Activated T-cell treated with anti-CD3 and anti-CD28 coated beads, Interleukin-2, amount 50 U/mL, for 1 hour (primary cell): ENCODE results near the gene SHC3.

Experiments
- DNase-seq: peaks from one replicate; pipeline ENCODE4 v3.0.0-alpha.2; 2020

SHC3 gene

DNA sequence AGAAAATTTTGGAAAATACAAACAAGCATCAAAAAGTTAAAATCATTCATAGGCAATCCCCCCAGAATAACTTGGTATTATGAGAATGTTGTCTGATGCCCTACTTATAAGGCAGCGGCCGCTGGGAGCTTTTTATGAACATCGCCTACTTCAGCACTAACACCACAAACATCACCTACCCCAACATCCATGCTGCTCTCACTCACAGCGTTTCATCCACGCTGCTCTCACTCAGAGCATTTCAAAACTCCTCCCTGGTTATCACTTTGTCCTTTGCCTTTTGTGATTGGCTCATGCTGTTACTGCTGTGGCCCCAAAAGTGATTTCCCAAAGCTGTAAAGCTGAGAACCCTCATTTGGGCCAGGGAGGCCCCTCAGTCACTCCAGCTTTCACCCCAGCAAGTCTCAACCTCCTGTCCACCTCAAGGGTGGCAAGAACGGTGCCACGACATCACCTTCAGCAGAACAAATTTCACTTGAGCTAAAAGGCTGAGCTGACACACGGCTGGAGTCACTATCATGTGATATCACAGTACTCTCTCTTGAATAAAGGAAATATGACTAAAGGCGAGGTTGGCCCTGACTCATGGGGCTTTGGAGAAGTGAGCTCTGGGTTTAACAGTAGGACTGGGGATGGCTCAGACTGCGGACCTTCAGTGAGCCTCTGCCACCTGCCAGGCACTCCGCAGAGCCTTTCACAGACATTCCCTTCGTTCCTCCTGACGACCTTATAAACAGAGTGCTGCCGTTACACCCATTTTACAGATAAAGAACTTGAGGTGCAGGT, 25.2 kb downstream of the SHC3 start:
- no peak for DNase-seq

DNA sequence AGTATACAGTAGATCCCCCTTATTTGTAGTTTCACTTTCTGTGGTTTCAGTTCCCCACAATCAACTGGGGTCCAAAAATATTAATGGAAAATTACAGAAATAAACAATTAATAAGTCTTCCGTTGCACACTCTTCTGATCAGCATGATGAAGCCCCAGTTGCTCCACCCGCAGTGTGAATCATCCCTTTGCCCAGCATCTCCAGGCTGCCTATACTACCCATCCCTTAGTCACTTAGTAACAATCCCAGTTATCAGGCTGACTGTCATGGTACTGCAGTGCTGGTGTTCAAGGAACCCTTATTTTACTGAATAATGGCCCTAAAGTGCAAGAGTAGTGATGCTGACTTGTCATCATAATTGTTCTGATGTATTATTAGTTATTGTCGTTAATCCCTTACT, 28.9 kb downstream of the SHC3 start:
- no peak for DNase-seq

DNA sequence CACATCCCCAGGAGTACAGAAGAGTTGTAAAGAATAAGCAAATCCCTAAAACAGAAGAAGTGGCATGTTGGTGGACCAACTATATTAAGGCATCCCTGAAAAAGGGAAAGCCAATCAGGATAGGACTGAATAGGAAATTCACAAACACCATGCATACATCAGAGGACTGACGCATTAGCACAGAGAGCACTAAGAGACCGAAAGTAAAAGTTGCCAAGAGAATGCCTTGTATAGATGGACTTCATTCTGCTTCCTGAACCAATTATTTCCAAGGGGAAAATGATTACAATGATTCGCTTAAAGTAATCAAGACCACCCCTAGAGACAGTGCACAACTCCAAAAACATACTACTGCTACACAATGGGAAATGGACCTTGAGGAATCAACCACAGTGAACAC, 33.5 kb downstream of the SHC3 start:
- no peak for DNase-seq

DNA sequence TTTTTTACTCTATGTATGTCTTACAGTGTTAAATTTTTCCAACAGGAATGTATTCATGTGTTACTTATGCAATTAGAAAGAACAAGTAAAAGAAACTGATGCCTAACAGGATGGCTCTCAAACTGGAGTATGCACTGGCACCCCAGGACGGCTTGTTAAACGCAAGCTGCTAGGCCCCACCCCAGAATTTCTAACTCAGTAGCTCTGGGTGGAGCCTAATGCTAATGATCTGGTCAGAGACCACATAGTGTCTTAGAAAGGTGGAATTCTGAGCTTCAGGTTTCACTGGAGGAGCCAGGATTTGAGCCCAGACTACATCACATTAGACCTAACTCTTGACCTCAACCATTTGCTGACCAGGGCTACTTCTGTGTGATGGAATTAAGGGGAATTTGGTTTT, 34.4 kb downstream of the SHC3 start:
- no peak for DNase-seq

DNA sequence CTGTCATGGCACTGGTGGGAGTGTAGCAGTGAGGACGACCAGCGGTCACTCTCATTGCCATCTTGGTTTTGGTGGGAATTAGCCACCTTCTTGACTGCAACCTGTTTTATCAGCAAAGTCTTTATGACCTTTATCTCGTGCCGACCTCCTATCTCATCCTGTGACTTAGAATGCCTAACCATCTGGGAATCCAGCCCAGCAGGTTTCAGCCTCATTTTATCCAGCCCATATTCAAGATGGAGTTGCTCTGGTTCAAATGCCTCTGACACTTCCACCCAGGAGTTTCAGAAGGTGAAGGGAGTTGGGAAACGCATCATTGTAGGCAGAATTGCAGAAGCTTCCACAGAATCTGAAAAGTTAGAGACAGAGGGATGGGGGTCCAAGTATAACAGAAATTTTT, 35.4 kb downstream of the SHC3 start:
- DNase-seq: no peak

DNA sequence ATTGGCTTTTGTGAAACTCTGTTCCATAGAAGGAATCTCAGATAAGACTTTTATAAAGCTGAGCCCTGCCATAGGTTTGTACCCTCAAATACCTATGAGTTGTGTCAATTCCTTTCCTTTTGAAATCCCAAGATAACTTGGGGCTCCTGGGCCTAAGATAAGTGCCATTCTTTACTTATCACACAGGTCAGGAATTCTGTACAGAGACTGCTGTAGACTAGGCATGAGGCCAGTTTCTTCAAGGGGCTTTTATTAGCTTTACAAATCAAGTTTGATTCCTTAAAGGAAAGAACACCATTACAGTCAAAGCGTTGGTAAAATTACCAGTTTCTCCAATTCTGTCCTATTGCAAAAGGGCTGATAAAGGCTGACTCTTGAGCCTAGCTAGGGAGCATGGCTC, 39.2 kb downstream of the SHC3 start:
- DNase-seq: no peak

DNA sequence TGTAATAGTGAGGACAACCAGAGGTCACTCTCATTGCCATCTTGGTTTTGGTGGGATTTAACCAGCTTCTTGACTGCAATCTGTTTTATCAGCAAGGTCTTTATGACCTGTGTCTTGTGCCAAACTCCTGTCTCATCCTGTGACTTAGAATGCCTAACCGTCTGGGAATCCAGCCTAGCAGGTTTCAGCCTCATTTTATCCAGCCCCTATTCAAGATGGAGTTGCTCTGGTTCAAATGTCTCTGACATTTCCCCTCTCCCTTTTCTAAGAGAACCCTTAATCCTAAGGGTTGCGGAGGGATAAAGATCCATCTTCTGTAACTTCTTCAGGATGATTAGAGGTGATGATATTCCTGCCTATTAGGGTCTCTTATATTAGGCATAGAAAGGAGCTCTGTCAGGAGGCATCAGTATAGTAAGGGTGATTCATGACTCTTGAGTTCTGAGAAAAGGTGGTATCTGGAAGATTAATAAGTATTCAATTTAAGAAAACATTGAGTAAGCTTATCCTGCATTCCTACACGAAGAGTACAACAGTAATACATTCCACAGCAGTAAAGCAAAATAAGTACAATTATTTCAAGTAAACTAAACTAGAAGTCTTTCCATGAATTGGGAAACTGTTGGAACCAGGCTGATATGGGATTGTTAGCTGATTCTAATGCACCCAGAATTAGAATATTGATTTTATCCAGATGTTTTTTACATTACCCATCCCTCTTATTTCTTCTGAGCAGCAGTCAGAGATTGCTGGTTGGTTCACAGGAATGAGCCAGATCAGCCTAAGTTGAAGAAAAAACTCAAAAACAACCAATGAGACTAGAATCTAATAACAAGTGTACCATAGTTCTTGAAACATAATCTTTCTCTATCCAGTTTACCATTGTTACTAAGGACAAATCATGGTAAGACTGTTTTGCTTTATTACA, 39.9 kb downstream of the SHC3 start:
- DNase-seq: no peak

DNA sequence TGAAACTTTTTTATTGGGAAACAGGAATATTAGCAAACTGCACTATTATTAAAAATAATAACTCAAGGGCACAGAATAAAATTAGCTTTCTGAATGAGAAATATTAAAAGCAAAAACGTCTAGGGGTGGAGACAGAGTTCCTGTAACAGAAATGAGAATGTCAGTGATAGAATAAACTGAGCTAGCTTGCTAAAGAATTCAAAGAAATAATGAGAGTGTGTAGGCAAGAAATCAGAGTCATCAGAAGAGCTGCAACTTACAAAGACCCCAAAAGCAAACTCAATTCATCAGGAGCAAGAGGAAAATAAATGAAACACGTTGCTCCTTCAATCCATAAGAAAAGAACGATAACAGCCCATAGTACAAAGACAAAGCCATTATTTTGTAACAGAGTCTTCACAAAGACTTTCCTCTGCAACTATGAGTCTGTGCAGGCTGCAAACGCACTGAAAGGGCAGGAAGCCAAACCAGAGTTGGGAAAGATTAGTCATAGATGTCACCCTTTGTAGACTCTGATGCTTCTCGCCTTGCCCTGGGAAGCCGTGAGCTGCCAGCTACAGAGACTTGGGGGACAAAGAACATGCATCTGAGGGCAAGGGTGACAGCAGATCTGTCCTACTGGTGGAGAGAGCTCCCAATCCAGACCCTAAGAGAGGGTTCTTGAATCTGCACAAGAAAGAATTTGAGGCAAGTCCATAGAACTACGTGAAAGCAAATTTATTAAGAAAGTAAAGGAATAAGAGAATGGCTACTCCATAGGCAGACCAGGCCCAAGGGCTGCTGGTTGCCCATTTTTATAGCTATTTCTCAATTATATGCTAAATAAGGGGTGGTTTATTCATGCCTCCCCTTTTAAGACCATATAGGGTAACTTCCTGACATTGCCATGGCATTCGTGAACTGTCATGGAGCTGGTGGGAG, 40.8 kb downstream of the SHC3 start:
- no peak for DNase-seq

DNA sequence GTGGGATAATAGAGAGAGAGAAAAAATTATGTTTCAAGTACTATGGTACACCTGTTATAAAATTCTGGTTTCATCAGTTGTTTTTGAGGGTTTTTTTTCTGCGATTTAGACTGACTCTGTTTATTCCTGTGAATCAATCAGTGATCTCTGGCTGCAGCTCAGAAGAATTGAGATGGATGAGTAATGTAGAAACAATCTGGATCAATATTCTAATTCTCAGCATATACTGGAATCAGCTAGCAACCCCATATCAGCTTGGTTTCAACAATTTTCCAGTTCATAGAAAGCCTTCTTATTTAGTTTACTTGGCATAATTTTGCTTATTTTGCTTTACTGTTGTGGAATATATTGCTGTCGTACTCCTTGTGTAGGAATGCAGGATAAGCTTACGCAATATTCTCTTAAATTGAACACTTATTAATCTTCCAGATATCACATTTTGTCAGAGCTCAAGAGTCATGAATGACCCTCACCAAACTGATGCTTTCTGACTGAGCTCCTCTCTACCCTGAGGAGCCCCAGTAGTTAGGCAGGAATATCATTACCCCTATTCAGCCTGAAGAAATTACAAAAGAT, 42.9 kb downstream of the SHC3 start:
- DNase-seq: no peak

DNA sequence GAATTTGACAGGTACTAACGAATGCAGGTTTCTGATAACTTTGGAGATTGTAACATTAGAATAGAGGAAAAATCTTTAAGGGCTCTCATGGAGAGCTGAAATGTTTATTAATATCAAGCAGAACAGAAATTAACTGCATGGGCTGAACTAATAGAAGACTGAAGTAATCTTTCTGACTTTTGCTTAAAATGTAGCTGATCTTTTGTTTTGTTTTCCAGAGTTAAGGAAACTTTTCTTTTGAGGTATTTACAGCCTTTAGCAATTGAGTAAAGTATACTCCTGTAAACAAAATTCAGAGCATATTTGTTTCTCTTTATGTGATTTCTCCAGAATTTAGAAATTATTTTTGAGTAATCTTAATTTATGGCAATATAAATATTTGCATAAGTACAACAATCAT, 43.9 kb downstream of the SHC3 start:
- DNase-seq: no peak

DNA sequence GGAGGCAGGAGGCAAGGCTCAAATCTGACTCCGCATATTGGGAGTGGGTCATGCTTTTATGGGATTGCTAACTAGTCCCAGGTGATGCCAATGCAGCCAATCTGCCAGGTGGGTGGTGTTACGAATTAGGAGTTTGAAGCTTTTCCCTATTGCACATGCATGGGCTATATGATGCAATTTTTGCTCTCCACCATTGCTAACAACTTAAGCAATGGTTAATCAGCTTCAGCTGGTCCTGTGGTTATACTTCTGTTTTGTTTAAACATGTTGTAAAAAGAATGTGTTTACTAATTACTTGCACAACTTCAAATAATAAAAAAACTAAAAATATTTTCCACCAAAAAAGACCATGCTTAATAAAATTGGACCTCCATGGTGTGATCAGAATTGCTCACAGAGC, 55.7 kb downstream of the SHC3 start:
- DNase-seq: no peak

DNA sequence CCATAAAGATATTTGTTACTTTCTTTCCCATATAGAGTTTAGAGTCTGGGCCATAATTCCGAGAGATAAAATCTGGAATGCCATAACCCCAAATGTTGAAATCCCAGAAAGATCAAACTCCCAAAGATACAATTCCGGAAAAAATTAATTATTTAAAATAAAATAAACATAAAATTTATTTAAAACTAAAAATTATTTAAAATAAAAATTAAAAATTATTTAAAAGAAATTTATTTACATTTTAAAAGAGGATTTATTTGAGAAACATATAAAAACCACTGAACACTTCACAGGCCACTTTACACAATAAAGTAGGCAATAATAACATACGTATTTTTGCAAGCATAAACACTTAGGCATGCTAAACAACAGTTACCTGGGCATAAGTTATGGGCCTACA, 57.9 kb downstream of the SHC3 start:
- no peak for DNase-seq

DNA sequence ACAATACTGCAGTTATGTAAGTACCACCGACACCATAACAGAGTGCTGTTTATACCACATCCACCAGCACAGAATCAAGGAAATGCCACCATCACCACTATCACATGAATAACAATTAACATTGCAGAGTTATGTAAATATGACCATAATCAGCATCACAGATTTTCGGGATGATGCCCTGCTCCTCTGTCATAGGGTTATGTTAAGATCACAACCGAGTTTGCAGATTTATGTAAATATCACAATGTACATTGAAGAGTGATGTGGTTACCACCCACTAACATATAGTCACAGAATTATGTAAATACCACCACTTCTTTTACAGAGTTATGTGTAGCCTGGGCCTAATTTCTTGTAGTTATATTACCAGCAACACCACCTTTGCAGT, 61.8 kb downstream of the SHC3 start:
- no peak for DNase-seq

DNA sequence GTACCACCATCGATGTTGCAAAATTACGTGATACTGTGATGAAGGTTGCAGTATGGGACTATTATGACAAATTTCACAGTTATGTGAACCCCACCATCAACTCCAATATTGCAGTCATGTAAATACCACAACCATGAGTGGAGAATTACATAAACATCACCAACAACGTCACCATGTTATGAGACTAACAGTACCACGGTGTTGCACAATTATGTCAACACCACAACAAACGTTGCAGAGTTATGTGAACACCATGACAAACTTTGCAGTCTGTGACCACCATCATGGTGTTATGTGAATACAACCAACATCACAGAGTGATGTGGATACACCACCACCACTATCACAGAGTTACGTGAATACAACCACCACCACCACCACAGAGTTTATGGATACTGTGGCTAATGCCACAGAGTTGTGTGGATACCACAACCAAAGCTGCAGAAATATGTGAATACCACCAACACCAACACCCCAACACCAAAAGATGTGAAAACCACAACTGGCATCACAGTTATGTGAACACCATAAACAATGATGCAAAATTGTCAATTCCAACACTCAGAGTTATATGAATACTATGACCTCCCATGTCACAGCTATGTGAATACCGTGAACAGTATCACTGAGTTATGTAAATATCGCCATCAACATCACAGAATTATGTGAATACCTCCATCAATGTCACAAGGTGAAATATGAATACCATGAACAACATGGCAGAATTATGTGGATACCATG, 62.4 kb downstream of the SHC3 start:
- DNase-seq: no peak

DNA sequence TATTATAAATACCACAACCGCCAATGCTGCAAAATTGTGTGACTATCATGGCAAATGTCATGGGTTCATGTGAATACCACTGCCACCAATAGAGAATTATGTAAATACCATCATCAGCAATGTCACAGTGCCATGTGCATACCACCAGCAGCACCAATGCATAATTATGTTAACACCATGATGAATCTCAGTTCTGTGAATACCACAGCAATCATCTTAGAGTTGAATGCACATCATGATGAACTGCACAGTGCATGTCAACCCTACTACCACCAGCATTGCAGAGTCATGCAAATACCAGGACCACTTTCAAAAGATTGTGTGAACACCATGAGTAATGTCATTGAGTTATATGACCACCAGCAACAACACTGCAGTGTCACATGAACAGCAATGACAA, 63.2 kb downstream of the SHC3 start:
- no peak for DNase-seq

DNA sequence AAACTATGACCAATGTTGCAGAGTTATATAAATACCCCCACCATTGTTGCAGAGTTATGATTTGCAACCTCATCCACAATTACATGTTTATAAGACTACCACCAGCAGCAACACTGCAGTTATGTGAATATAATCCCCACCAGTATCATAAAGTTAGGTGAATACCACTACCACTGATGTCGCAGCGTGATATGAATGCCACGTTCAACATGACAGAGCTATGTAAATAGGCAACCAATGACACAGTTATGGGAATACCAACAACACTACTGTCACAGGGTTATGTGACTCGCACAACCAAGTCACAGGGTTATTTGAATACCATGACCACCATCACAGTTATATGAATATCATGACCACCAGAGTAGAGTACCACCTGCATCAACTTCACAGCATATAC, 63.9 kb downstream of the SHC3 start:
- DNase-seq: no peak

DNA sequence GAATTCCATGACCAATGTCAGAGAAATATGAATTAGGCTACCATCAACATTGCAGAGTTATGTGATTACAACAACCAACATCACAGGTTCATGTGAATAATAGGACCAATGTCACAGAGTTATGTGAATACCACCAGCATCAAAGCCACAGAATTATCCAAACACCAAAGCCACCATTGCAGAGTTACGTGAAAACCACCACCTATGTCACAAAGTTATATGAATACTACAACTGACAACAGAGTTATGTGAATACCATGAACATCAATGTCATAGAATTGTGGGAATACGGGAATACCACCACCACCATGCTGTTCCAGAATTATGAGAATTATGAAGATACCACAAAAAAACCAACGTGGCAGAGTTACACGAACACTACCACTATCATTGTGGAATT, 64.8 kb downstream of the SHC3 start:
- DNase-seq: no peak

DNA sequence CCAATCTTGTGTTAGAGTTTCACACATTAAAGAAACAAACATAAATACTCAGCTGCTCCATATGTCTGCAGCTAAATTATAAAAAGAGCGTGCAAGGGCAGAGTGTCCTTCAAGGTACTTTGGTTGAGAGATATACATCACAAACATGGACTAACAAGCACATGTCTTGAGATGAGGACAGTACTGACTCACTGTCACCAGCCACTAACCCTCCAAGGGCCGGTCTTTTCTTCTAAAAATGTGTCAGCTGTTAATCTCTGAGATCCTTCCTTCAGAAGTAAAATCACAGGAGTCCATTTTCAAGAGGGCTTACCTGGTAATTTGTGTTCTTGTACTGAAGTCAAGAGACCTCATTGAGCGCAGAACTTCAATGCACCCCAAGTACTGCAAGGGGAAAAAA, 66.4 kb downstream of the SHC3 start:
- DNase-seq: no peak

DNA sequence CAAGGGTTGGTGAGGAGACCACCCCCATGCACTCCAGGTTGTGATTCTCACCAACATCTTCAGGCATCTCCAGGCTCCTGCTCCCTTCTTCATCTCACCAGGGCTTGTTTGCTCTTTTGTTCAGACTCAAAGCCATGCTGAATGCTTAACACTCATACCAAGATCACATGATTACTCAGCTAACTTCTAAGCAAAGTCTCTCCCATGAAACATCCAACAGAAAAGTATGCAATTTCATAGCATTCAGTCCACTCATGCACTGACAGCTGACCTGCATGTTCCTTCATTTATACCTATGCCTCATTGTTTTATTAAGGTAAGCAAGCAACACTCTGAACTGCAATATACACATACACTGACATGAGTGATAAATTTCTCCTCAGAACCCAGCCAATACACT, 69.0 kb downstream of the SHC3 start:
- DNase-seq: no peak

DNA sequence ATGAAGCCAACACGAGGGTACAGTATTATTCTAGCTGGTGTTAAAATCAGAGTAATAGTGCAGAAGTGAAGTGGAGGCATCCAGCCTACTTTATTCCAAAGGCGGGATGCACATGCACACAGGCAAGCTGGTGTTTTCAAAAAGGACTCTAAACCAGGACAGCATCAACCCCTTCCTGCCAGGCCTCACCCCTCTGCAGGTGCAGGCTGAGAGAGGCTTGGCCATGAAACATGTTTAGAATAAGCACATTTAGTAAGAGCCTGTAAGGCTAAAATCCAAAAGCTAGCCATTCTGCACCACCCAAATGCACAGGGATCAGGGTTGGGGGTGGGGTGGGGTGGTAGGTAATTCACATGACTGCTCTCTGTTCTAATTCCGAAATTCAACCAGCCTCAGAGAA, 71.2 kb downstream of the SHC3 start:
- DNase-seq: no peak

DNA sequence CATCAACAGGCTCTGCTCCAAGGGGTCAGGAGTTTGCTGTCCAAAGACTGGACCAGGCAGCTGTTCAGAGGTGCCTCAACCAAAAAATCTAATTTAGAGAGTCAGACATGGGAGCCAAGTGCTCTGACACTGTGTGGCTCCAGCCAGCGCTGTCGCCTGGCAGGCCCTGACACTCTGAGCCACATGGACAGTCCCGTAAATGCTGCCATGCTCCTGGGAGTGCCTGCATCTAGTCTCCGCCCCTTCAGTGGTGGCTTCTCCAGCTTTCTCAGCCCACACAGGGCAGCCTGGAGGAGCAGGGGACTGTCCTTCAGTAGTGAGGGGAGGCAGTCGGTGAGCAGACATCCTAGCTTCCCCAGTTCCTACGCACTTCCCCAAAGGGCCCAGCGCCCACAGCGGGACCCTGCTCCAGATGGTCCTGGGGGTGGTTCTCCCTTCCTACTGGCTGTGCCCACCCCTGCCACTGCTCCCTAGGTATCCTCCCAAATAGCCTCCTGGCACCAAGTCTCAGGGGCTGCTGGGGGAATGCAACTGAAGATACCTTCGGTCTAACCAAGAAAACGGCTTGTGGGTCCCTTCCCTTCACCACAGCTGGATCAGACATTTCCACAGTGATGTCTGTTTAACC, 72.3 kb downstream of the SHC3 start:
- no peak for DNase-seq

DNA sequence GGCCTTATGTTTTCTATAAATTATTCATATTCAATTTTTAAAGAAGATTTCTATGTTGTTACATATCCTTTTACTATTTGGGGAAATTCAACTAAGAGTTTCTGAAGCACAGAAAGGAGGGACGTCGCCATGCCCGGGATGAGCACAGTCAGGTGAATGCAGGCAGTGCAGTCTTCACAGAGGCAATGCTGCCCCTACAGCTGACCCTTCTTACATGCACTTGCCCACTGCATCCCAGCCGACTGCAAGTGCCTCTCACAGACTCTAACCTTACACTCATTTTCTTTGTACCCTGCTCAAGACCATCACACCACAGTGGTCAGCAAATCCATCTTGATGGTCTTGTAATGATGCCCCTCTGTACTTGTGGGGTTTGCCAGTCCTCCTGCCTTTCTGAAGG, 73.8 kb downstream of the SHC3 start:
- no peak for DNase-seq
